Type B pancreatic cell (in vitro differentiated cells): ENCODE data around the gene TSPO. TPM values are rescaled to one million over a fixed set of nuclear protein-coding genes. Genes with fewer than 3 reads are reported as not detected.

Experiments
- DNase-seq: peaks from one replicate; pipeline ENCODE4 v3.0.0; 2021; ENCODE audit warnings: mixed read lengths; ENCODE audit not compliant: unreplicated experiment; ENCODE audit errors: extremely low spot score
- H3K27ac Mint-ChIP-seq: 2 replicates; pipeline ENCODE4 v1.8.0; 2021; ENCODE audit warnings: mild to moderate bottlenecking, mixed read lengths
- H3K27me3 Mint-ChIP-seq: 2 replicates; pipeline ENCODE4 v1.8.0; 2021; ENCODE audit warnings: mixed read lengths
- H3K36me3 Mint-ChIP-seq: 2 replicates; pipeline ENCODE4 v1.8.0; 2021; ENCODE audit warnings: mixed read lengths
- H3K4me1 Mint-ChIP-seq: one replicate; pipeline ENCODE4 v1.8.0; 2021; ENCODE audit warnings: mixed read lengths; ENCODE audit not compliant: unreplicated experiment
- H3K4me3 Mint-ChIP-seq: 2 replicates; pipeline ENCODE4 v1.8.0; 2021; ENCODE audit warnings: mild to moderate bottlenecking, mixed read lengths
- H3K9me3 Mint-ChIP-seq: 2 replicates; pipeline ENCODE4 v1.8.0; 2021; ENCODE audit warnings: mixed read lengths
- total RNA-seq: library from RNA; stranded (reverse); gene quantifications from 2 replicates; pipeline ENCODE4 v1.2.1, GENCODE V29; 2021; ENCODE audit warnings: low replicate concordance
- TF ChIP-seq, protein P1 (sequence below): fragments of 200-600 bp; sonication (generic); conservative IDR thresholded peaks from 2 replicates; pipeline ENCODE4 v1.5.0; 2021; ENCODE audit warnings: antibody characterized with exemption, mild to moderate bottlenecking

Gene TSPO
- total RNA-seq, 1 donor from 2014 or later: 16.9 TPM

DNA sequence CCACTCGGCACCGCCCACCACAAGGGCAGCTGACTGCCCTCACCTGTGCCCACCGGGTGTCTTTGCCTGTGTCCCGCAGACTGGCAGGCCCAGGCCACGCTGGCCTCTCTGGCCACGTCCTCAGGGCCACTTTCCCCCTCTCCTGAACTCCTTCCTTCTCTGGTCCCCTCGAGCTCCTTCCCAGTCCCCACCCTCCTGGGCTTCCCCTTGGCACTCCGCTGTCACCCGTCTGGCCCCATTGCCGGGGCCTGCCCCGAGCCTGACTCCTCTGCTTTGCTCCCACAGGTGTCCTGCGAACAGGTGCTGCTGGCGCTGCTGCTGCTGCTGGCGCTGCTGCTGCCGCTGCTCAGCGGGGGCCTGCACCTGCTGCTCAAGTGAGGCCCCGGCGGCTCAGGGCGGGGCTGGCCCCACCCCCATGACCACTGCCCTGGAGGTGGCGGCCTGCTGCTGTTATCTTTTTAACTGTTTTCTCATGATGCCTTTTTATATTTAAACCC lies 22.4 kb upstream of the TSPO start:
- no peak for DNase-seq

DNA sequence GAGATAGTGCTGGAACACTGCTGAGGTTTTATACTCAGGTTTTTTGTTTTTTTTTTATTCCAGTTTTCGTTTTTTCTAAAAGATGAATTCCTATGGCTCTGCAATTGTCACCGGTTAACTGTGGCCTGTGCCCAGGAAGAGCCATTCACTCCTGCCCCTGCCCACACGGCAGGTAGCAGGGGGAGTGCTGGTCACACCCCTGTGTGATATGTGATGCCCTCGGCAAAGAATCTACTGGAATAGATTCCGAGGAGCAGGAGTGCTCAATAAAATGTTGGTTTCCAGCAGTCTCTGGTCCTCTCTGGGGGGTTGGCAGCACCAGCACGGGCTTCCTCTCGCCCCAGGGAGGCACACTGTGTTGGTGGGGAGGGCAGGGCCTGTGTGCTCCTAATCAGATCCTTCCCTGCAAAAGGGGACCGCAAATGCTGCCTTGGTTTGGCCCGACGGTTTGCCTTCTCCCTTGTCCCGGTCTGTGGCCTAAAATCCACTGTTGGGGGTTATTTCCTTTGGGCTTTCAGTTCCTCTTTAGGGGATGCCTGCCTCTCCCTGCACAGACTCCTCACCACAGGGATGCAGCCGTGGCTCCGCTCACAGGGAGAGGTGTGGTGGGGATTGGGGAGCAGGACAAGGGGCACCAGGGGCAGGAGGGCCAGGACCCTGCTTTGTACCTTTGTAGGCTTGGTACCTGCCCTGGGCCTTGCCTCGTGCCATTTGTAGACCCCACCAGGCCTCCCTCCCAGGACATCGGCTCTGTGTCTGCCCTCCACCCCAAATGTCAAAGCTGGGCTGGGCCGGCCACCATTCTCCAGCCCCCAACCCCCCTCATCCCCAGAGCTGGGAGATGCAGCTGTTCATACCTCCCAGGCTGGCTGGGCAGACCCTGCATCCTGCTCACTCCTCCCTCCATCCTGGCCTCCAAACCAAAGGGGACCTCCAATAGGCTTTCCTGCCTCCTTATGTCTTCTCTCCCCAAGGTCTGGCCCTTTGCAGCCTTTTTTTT lies 21.6 kb upstream of the TSPO start:
- Mint-ChIP-seq H3K4me1 (no peaks in the 10 kb centered on the region), H3K27ac (peak overlapping the region; percentile 82), H3K4me3 (peak overlapping the region; percentile 59), H3K27me3 (no peaks in the 10 kb centered on the region), H3K36me3 (peaks cover 3% of the 10 kb centered on the region), H3K9me3 (no peaks in the 10 kb centered on the region)
- TF ChIP-seq, protein P1, sequence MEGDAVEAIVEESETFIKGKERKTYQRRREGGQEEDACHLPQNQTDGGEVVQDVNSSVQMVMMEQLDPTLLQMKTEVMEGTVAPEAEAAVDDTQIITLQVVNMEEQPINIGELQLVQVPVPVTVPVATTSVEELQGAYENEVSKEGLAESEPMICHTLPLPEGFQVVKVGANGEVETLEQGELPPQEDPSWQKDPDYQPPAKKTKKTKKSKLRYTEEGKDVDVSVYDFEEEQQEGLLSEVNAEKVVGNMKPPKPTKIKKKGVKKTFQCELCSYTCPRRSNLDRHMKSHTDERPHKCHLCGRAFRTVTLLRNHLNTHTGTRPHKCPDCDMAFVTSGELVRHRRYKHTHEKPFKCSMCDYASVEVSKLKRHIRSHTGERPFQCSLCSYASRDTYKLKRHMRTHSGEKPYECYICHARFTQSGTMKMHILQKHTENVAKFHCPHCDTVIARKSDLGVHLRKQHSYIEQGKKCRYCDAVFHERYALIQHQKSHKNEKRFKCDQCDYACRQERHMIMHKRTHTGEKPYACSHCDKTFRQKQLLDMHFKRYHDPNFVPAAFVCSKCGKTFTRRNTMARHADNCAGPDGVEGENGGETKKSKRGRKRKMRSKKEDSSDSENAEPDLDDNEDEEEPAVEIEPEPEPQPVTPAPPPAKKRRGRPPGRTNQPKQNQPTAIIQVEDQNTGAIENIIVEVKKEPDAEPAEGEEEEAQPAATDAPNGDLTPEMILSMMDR: no peak
- no peak for DNase-seq

More for the DNA sequence above, 22.4 kb upstream of the TSPO start:
- H3K9me3 Mint-ChIP-seq: no peaks in the 10 kb centered on the region
- H3K27ac Mint-ChIP-seq: peak overlapping the region; percentile 82
- TF ChIP-seq, protein P1: no peak
- H3K27me3 Mint-ChIP-seq: no peaks in the 10 kb centered on the region
- H3K4me1 Mint-ChIP-seq: no peaks in the 10 kb centered on the region
- H3K4me3 Mint-ChIP-seq: peak overlapping the region; percentile 59
- H3K36me3 Mint-ChIP-seq: peaks cover 3% of the 10 kb centered on the region

DNA sequence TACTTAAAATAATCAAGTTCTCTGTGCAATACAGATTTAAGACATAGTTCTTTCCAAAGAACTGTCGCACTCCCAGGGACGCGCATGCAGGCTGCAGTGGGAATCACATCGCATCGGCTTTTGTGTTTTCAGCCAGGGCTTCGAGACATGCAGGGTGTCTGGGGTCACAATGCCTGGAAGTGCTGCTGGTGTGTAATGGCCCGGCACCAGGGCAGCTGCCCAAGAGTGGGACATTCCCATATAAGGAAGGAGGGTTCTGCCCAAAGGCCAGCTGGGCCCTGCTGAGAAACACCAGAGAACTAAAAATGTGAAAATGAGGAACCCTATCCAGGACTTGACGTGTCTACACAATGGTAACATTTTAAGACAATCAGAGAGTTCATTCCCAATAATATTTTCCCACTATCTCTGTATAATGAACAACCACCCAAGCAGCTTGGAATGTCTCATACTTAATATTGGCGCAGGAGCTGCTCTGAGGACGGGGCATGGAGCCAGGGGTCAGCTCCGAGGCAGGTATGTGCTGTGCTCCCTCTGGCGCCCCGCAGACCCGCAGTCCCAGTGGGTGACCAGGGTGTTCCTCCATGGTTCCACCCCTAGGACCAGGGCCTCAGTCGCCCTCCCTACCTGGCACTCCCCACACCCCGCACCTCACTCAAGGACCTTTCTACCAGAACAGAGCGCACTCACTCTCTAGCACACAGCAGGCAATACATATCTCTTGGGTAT lies 19.4 kb upstream of the TSPO start:
- DNase-seq: no peak
- TF ChIP-seq, protein P1: no peak
- Mint-ChIP-seq H3K27me3 (no peaks in the 10 kb centered on the region), H3K9me3 (no peaks in the 10 kb centered on the region), H3K36me3 (peaks cover 3% of the 10 kb centered on the region), H3K4me1 (no peaks in the 10 kb centered on the region), H3K4me3 (no peak overlapping the region), H3K27ac (no peak overlapping the region)

DNA sequence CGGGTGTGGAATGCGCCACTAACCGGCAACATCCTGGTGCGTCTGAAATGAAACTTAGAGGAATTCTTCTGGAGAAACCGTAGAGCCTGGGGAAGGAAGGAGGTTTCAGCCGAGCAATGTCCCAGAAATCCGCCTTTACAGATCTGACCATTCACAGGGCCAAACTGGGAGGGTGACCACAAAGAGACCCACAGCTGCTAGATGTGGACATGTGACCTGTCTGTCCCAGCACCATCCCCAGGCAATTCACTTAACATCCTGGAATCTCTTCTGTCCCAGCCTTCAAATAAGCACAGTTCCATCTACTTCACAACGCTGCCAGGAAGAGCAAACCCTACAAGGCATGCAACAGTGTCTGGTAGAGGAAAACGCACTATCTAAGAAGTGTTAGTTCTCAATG lies 18.0 kb upstream of the TSPO start:
- no peak overlapping the region for H3K27ac Mint-ChIP-seq
- peaks cover 3% of the 10 kb centered on the region for H3K36me3 Mint-ChIP-seq
- no peaks in the 10 kb centered on the region for H3K9me3 Mint-ChIP-seq
- DNase-seq: no peak
- H3K4me3 Mint-ChIP-seq: no peak overlapping the region
- TF ChIP-seq, protein P1: no peak
- H3K27me3 Mint-ChIP-seq: no peaks in the 10 kb centered on the region
- no peaks in the 10 kb centered on the region for H3K4me1 Mint-ChIP-seq

DNA sequence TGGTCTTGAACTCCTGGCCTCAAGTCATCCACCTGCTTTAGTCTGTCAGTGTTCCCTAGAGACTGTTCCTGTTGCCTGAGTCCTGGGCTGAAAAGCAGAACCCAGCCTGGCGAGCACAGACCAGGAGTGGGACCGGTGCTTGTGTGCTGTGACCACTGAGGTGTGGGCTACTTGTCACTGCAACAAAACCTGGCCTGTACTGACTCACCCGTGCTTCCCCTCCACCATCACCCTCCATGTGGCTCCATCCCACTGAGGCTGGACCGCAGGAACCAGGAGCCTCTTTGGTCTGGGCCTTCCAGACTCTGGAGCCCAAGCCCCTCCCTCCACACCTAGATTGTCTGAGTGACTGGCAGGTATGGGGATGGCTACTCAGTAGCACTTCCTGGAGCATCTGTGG lies 16.8 kb upstream of the TSPO start:
- Mint-ChIP-seq H3K4me3 (no peak overlapping the region), H3K4me1 (no peaks in the 10 kb centered on the region), H3K9me3 (no peaks in the 10 kb centered on the region), H3K27me3 (no peaks in the 10 kb centered on the region), H3K36me3 (peaks cover 7% of the 10 kb centered on the region), H3K27ac (no peak overlapping the region)
- DNase-seq: no peak
- TF ChIP-seq, protein P1: no peak
